Measurements from ENCODE around the gene ZFYVE19. TPM values are rescaled to one million over a fixed set of nuclear protein-coding genes. Genes with fewer than 3 reads are reported as not detected.

ZFYVE19 gene
- total and polyA plus RNA-seq, 2 of the 13 experiments (the other 11 are each of a cell fraction or from before 2014, with no cell fraction given), result 23.3 to 44.0 TPM

DNA sequence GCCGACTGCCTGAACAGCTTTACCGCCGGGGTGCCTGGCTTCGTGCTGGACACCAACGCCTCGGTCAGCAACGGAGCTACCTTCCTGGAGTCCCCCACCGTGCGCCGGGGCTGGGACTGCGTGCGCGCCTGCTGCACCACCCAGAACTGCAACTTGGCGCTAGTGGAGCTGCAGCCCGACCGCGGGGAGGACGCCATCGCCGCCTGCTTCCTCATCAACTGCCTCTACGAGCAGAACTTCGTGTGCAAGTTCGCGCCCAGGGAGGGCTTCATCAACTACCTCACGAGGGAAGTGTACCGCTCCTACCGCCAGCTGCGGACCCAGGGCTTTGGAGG, 37.8 kb downstream of the ZFYVE19 start:
- H3K79me2 ChIP-seq (ENCODE audit: insufficient read depth, low read length), result no peaks in the 10 kb centered on the region
- H3K4me2 ChIP-seq (ENCODE audit: low read depth, low read length), result no peak overlapping the region
- no TSS peak for BruUV-seq (replicated peaks)
- no peaks in the 10 kb centered on the region for H3K9me3 ChIP-seq (ENCODE audit: low read length)
- ChIA-PET POLR2A (no interaction called here), CTCF (ENCODE audit: low intra/inter-chr PET ratio, low total read pairs) (no interaction called here)
- no peak for ATAC-seq
- WGBS (ENCODE audit: low lambda C conversion rate), result 89% methylated on average over 20 of the region's 28 CpGs
- H3K27ac ChIP-seq (ENCODE audit: extremely low read length, insufficient read depth, low read length), result no peak overlapping the region
- TF ChIP-seq, protein P1, sequence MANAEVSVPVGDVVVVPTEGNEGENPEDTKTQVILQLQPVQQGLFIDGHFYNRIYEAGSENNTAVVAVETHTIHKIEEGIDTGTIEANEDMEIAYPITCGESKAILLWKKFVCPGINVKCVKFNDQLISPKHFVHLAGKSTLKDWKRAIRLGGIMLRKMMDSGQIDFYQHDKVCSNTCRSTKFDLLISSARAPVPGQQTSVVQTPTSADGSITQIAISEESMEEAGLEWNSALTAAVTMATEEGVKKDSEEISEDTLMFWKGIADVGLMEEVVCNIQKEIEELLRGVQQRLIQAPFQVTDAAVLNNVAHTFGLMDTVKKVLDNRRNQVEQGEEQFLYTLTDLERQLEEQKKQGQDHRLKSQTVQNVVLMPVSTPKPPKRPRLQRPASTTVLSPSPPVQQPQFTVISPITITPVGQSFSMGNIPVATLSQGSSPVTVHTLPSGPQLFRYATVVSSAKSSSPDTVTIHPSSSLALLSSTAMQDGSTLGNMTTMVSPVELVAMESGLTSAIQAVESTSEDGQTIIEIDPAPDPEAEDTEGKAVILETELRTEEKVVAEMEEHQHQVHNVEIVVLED (CRISPR knock-in tag; IDR thresholded peaks at IDR 0.05; ENCODE audit: borderline replicate concordance), result no peak
- TF ChIP-seq ELF1 (CRISPR knock-in tag; IDR thresholded peaks at IDR 0.05), result no peak
- TF ChIP-seq, protein P2, sequence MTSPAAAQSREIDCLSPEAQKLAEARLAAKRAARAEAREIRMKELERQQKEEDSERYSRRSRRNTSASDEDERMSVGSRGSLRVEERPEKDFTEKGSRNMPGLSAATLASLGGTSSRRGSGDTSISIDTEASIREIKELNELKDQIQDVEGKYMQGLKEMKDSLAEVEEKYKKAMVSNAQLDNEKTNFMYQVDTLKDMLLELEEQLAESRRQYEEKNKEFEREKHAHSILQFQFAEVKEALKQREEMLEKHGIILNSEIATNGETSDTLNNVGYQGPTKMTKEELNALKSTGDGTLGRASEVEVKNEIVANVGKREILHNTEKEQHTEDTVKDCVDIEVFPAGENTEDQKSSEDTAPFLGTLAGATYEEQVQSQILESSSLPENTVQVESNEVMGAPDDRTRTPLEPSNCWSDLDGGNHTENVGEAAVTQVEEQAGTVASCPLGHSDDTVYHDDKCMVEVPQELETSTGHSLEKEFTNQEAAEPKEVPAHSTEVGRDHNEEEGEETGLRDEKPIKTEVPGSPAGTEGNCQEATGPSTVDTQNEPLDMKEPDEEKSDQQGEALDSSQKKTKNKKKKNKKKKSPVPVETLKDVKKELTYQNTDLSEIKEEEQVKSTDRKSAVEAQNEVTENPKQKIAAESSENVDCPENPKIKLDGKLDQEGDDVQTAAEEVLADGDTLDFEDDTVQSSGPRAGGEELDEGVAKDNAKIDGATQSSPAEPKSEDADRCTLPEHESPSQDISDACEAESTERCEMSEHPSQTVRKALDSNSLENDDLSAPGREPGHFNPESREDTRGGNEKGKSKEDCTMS (CRISPR knock-in tag; conservative IDR thresholded peaks at IDR 0.05), result no peak
- TF ChIP-seq, protein P3, sequence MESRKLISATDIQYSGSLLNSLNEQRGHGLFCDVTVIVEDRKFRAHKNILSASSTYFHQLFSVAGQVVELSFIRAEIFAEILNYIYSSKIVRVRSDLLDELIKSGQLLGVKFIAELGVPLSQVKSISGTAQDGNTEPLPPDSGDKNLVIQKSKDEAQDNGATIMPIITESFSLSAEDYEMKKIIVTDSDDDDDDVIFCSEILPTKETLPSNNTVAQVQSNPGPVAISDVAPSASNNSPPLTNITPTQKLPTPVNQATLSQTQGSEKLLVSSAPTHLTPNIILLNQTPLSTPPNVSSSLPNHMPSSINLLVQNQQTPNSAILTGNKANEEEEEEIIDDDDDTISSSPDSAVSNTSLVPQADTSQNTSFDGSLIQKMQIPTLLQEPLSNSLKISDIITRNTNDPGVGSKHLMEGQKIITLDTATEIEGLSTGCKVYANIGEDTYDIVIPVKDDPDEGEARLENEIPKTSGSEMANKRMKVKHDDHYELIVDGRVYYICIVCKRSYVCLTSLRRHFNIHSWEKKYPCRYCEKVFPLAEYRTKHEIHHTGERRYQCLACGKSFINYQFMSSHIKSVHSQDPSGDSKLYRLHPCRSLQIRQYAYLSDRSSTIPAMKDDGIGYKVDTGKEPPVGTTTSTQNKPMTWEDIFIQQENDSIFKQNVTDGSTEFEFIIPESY (CRISPR knock-in tag; IDR thresholded peaks at IDR 0.05), result peak; percentile 57; the same call in 1 of the 2 replicates
- no peak for TF ChIP-seq ZMAT3 (CRISPR knock-in tag; conservative IDR thresholded peaks at IDR 0.05)
- in situ Hi-C loops (cut with HindIII; ENCODE audit: extremely low pct_ligation_motif_present, low pct_unique_long_range_greater_than_20kb), result no loop called here
- no peak for FAIRE-seq
- H3K36me3 ChIP-seq (replicated peaks in 1 of 2; ENCODE audit: control insufficient read depth in 1 of 2, insufficient read depth in 2 of 2, low read length in 2 of 2), result no peaks in the 10 kb centered on the region
- no peak overlapping the region for H2AFZ ChIP-seq (ENCODE audit: low read length)
- H3K9ac ChIP-seq (ENCODE audit: insufficient read depth, low read depth, low read length), result no peak overlapping the region
- intact Hi-C loops (cut with micrococcal nuclease; ENCODE audit: unreplicated experiment), result no loop called here
- H3K27me3 ChIP-seq (ENCODE audit: control insufficient read depth in 1 of 2, insufficient read depth in 2 of 2, low read length in 2 of 2), result peaks cover 4 to 17% of the 10 kb centered on the region in 2 experiments; a peak in 3 of 5 replicates
- peaks cover 48% of the 10 kb centered on the region for H3K4me1 ChIP-seq (ENCODE audit: insufficient read depth, low read length)
- no peak for DNase-seq (ENCODE audit: low spot score)
- no peak overlapping the region for H3K4me3 ChIP-seq (replicated peaks in 1 of 3; ENCODE audit: insufficient read depth in 1 of 3, low read depth in 2 of 3, low read length in 3 of 3)
- H4K20me1 ChIP-seq (ENCODE audit: insufficient read depth, low read length), result no peaks in the 10 kb centered on the region

Measured in HepG2 (cell line).